Liver (tissue), 3 donors: Measurements from ENCODE around the gene SLC16A14.

ENCODE experiments used
- FOXA1 ChIP-seq: IDR thresholded peaks from 2 replicates; pipeline ENCODE4 v1.6.1; 2016; ENCODE audit warnings: antibody characterized with exemption
- GABPA ChIP-seq, 2 donors: IDR thresholded peaks in 1 of 2; conservative IDR thresholded peaks in 1 of 2; 2 replicates each; pipeline ENCODE4 v1.6.1; 2016; ENCODE audit warnings: antibody characterized with exemption in 2 of 2, mild to moderate bottlenecking in 1 of 2, moderate library complexity in 1 of 2
- TF ChIP-seq, protein P1 (sequence below): fragments of 150-350 bp; IDR thresholded peaks from 2 replicates; pipeline ENCODE4 v1.5.1; 2017; ENCODE audit warnings: improper control_type of control experiment, low read depth, low read length; ENCODE audit not compliant: missing input control
- donor health status: healthy.
- donor health status: healthy.

DNA sequence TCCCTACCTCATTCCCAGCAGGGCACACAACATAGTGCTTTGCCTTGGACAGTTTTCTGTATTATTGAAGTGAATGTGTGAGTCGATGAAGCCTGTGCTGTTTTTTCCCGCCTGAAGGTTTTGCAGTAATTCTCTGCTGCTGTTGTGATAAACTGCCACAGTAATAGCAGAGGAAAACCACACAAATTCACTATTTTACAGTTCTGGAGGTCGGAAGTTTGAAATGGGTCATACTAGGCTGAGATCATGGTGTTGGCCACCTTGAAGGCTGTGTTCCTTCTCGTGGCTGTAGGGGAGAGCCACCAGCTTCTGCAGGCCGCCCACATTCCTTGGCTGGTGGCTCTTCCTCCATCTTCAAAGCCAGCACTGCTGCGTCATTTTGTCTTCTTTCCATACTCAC lies 678 bp upstream of the SLC16A14 start:
- TF ChIP-seq, protein P1, sequence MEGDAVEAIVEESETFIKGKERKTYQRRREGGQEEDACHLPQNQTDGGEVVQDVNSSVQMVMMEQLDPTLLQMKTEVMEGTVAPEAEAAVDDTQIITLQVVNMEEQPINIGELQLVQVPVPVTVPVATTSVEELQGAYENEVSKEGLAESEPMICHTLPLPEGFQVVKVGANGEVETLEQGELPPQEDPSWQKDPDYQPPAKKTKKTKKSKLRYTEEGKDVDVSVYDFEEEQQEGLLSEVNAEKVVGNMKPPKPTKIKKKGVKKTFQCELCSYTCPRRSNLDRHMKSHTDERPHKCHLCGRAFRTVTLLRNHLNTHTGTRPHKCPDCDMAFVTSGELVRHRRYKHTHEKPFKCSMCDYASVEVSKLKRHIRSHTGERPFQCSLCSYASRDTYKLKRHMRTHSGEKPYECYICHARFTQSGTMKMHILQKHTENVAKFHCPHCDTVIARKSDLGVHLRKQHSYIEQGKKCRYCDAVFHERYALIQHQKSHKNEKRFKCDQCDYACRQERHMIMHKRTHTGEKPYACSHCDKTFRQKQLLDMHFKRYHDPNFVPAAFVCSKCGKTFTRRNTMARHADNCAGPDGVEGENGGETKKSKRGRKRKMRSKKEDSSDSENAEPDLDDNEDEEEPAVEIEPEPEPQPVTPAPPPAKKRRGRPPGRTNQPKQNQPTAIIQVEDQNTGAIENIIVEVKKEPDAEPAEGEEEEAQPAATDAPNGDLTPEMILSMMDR, result no peak
- no peak for TF ChIP-seq FOXA1
- TF ChIP-seq GABPA (IDR thresholded peaks at IDR 0.05 in 1 of 2, conservative IDR thresholded peaks at IDR 0.05 in 1 of 2), result no peak
